GM23338 (cell line): ENCODE measurements around the gene RASA4. TPM values are rescaled to one million over a fixed set of nuclear protein-coding genes. Genes with fewer than 3 reads are reported as not detected.
"Not testable (repeated sequence)": the region's sequence is repeated elsewhere in the genome, so short reads cannot be mapped to it uniquely, and the experiment has no call there.

Experiments
- ATAC-seq: fragments of 200-7000 bp; cut with Tn5 transposase; 3 replicates; pipeline ENCODE4 v1.9.1; 2020
- DNase-seq: peaks from one replicate; pipeline ENCODE4 v3.0.0-alpha.2; 2015; ENCODE audit warnings: low spot score
- H2AFZ ChIP-seq: fragments of 200-600 bp; sonication (generic); 2 replicates; pipeline ENCODE4 v1.8.0; 2016; ENCODE audit warnings: antibody characterized with exemption, mild to moderate bottlenecking, moderate library complexity
- H3F3A ChIP-seq: fragments of 200-600 bp; sonication (generic); replicated peaks from 2 replicates; pipeline ENCODE4 v1.8.0; 2017; ENCODE audit warnings: antibody characterized with exemption, mixed run types, low read depth
- H3K27ac ChIP-seq: fragments of 200-600 bp; sonication (generic); 2 replicates; pipeline ENCODE4 v1.6.1; 2016; ENCODE audit warnings: low read depth
- H3K27me3 ChIP-seq: fragments of 200-600 bp; sonication (generic); 2 replicates; pipeline ENCODE4 v1.8.0; 2016; ENCODE audit warnings: mild to moderate bottlenecking, mixed run types, moderate library complexity; ENCODE audit not compliant: insufficient read depth
- H3K36me3 ChIP-seq: fragments of 200-600 bp; sonication (generic); 2 replicates; pipeline ENCODE4 v1.8.0; 2016; ENCODE audit warnings: mild to moderate bottlenecking; ENCODE audit not compliant: insufficient read depth
- H3K4me1 ChIP-seq: fragments of 200-600 bp; sonication (generic); 2 replicates; pipeline ENCODE4 v1.8.0; 2016; ENCODE audit warnings: mild to moderate bottlenecking, moderate library complexity; ENCODE audit not compliant: insufficient read depth
- H3K4me2 ChIP-seq: fragments of 200-600 bp; sonication (generic); 2 replicates; pipeline ENCODE4 v1.7.1; 2017; ENCODE audit warnings: mixed run types
- H3K4me3 ChIP-seq: fragments of 200-600 bp; sonication (generic); 2 replicates; pipeline ENCODE4 v1.6.1; 2016; ENCODE audit warnings: mixed run types
- H3K79me2 ChIP-seq: fragments of 200-600 bp; sonication (generic); replicated peaks from 2 replicates; pipeline ENCODE4 v1.8.0; 2017; ENCODE audit warnings: mild to moderate bottlenecking; ENCODE audit not compliant: insufficient read depth
- H3K9me2 ChIP-seq: fragments of 200-600 bp; sonication (generic); 2 replicates; pipeline ENCODE4 v1.8.0; 2017; ENCODE audit not compliant: insufficient read depth
- H4K20me1 ChIP-seq: fragments of 200-600 bp; sonication (generic); replicated peaks from 2 replicates; pipeline ENCODE4 v1.8.0; 2017; ENCODE audit warnings: mild to moderate bottlenecking; ENCODE audit not compliant: insufficient read depth
- H3K27ac Mint-ChIP-seq: 2 replicates; pipeline ENCODE4 v1.8.0; 2020; ENCODE audit warnings: inconsistent platforms, mild to moderate bottlenecking, moderate library complexity, mixed read lengths
- H3K27me3 Mint-ChIP-seq: 3 replicates; pipeline ENCODE4 v1.8.0; 2022; ENCODE audit warnings: low read depth, mild to moderate bottlenecking, moderate library complexity, mixed read lengths, inconsistent platforms; ENCODE audit not compliant: insufficient read depth, poor library complexity
- H3K36me3 Mint-ChIP-seq: 3 replicates; pipeline ENCODE4 v1.8.0; 2021; ENCODE audit warnings: low read depth, mild to moderate bottlenecking, inconsistent platforms, moderate library complexity, mixed read lengths
- H3K4me1 Mint-ChIP-seq: 3 replicates; pipeline ENCODE4 v1.8.0; 2020; ENCODE audit warnings: mild to moderate bottlenecking, inconsistent platforms, mixed read lengths
- H3K4me3 Mint-ChIP-seq: 3 replicates; pipeline ENCODE4 v1.8.0; 2021; ENCODE audit warnings: moderate library complexity, mild to moderate bottlenecking, inconsistent platforms, mixed read lengths
- H3K9me3 Mint-ChIP-seq: 3 replicates; pipeline ENCODE4 v1.8.0; 2020; ENCODE audit warnings: moderate library complexity, mild to moderate bottlenecking, inconsistent platforms, mixed read lengths
- polyA plus RNA-seq: library from polyadenylated mRNA; unstranded; fragments of >200 nt; fragmentation: Nextera tagmentation; extraction: Ambion mirVana; gene quantifications from 2 replicates; pipeline ENCODE4 v1.2.1, GENCODE V29; 2016
- total RNA-seq: library from RNA; depleted of rRNA; stranded (reverse); fragments of >200 nt; shearing (Covaris generic); gene quantifications from 2 replicates; pipeline ENCODE4 v1.2.3, GENCODE V29; 2014

The RASA4 gene
- total and polyA plus RNA-seq, 2 experiments from 2014 or later, result 2.6 to 4.4 TPM

GRCh38 chr7:102550808-102551422, 65.6 kb downstream of the RASA4 start, which contains the start of gene SPDYE2:
TSS of gene SPDYE2 (plus strand) at chr7:102551226. CDS start at chr7:102553256, 2,030 bp downstream.
- H2AFZ ChIP-seq, H3K27me3 ChIP-seq, H3K9me2 ChIP-seq, H3K4me3 ChIP-seq, ATAC-seq, H3K36me3 Mint-ChIP-seq, H3K27me3 Mint-ChIP-seq, H3K4me1 Mint-ChIP-seq, H3K4me1 ChIP-seq, H3K36me3 ChIP-seq, H3K27ac Mint-ChIP-seq, H3K9me3 Mint-ChIP-seq, H3K4me2 ChIP-seq, H3F3A ChIP-seq, DNase-seq, H3K4me3 Mint-ChIP-seq, H3K27ac ChIP-seq, H4K20me1 ChIP-seq, H3K79me2 ChIP-seq: not testable (repeated sequence)

GRCh38 chr7:102546353-102546752, 70.2 kb downstream of the RASA4 start:
- not testable (repeated sequence) for H3K4me1 Mint-ChIP-seq, H3K36me3 ChIP-seq, H3K27me3 ChIP-seq, H4K20me1 ChIP-seq, H3F3A ChIP-seq, H3K27ac ChIP-seq, H3K27ac Mint-ChIP-seq, H3K4me3 Mint-ChIP-seq, H2AFZ ChIP-seq, H3K9me2 ChIP-seq, H3K79me2 ChIP-seq, ATAC-seq, DNase-seq, H3K4me2 ChIP-seq, H3K4me3 ChIP-seq, H3K4me1 ChIP-seq, H3K36me3 Mint-ChIP-seq, H3K9me3 Mint-ChIP-seq, H3K27me3 Mint-ChIP-seq

GRCh38 chr7:102545288-102545687, 71.3 kb downstream of the RASA4 start:
- not testable (repeated sequence) for H3K36me3 ChIP-seq, H3K27me3 Mint-ChIP-seq, H3K4me2 ChIP-seq, H3F3A ChIP-seq, ATAC-seq, H3K27ac ChIP-seq, H3K4me3 Mint-ChIP-seq, H4K20me1 ChIP-seq, H3K36me3 Mint-ChIP-seq, H3K4me1 ChIP-seq, H3K9me3 Mint-ChIP-seq, DNase-seq, H3K9me2 ChIP-seq, H3K4me1 Mint-ChIP-seq, H3K27ac Mint-ChIP-seq, H3K4me3 ChIP-seq, H2AFZ ChIP-seq, H3K27me3 ChIP-seq, H3K79me2 ChIP-seq

GRCh38 chr7:102544372-102544771, 72.2 kb downstream of the RASA4 start:
- H3K27ac Mint-ChIP-seq, H3K27me3 Mint-ChIP-seq, DNase-seq, H3K4me2 ChIP-seq, H2AFZ ChIP-seq, H3F3A ChIP-seq, H3K4me1 Mint-ChIP-seq, ATAC-seq, H3K4me3 Mint-ChIP-seq, H3K36me3 Mint-ChIP-seq, H3K27me3 ChIP-seq, H4K20me1 ChIP-seq, H3K4me3 ChIP-seq, H3K9me3 Mint-ChIP-seq, H3K79me2 ChIP-seq, H3K9me2 ChIP-seq, H3K27ac ChIP-seq, H3K4me1 ChIP-seq, H3K36me3 ChIP-seq: not testable (repeated sequence)

- not testable (repeated sequence) for H3K9me3 Mint-ChIP-seq, H2AFZ ChIP-seq, H3K79me2 ChIP-seq, H3K27me3 Mint-ChIP-seq, H3K4me3 Mint-ChIP-seq, H3K36me3 ChIP-seq, H3K27ac ChIP-seq, H4K20me1 ChIP-seq, H3K36me3 Mint-ChIP-seq, H3K4me1 Mint-ChIP-seq, DNase-seq, ATAC-seq, H3K4me1 ChIP-seq, H3F3A ChIP-seq, H3K4me2 ChIP-seq, H3K9me2 ChIP-seq, H3K27ac Mint-ChIP-seq, H3K4me3 ChIP-seq, H3K27me3 ChIP-seq
Measured at GRCh38 chr7:102543596-102543995, 73.0 kb downstream of the RASA4 start, which contains the start of gene UPK3BL2. TSS of gene UPK3BL2 (minus strand) at chr7:102543696. CDS start at chr7:102543636, 60 bp downstream.

GRCh38 chr7:102542771-102543170, 73.8 kb downstream of the RASA4 start:
- not testable (repeated sequence) for H3K9me2 ChIP-seq, H4K20me1 ChIP-seq, H3K27me3 Mint-ChIP-seq, H3K4me1 ChIP-seq, H3K4me1 Mint-ChIP-seq, H3K79me2 ChIP-seq, H3K4me3 ChIP-seq, H3K9me3 Mint-ChIP-seq, ATAC-seq, H3K36me3 ChIP-seq, H3F3A ChIP-seq, H3K4me3 Mint-ChIP-seq, H2AFZ ChIP-seq, H3K4me2 ChIP-seq, H3K27ac ChIP-seq, H3K27ac Mint-ChIP-seq, H3K36me3 Mint-ChIP-seq, H3K27me3 ChIP-seq, DNase-seq

GRCh38 chr7:102542083-102542482, 74.5 kb downstream of the RASA4 start:
- not testable (repeated sequence) for H3K27me3 ChIP-seq, H2AFZ ChIP-seq, H3K9me2 ChIP-seq, DNase-seq, H3K27me3 Mint-ChIP-seq, H3K4me3 Mint-ChIP-seq, H3K9me3 Mint-ChIP-seq, H3K4me1 Mint-ChIP-seq, H3K36me3 Mint-ChIP-seq, H3K27ac Mint-ChIP-seq, H3F3A ChIP-seq, H3K4me1 ChIP-seq, H3K36me3 ChIP-seq, H4K20me1 ChIP-seq, H3K4me2 ChIP-seq, H3K4me3 ChIP-seq, H3K27ac ChIP-seq, H3K79me2 ChIP-seq, ATAC-seq
